ENCODE results near the gene ESR1. TPM values are rescaled to one million over a fixed set of nuclear protein-coding genes. Genes with fewer than 3 reads are reported as not detected.

ESR1 gene
- total RNA-seq, 6 donors from 2014 or later = 0.91 to 4.7 (median 2.8) TPM

DNA sequence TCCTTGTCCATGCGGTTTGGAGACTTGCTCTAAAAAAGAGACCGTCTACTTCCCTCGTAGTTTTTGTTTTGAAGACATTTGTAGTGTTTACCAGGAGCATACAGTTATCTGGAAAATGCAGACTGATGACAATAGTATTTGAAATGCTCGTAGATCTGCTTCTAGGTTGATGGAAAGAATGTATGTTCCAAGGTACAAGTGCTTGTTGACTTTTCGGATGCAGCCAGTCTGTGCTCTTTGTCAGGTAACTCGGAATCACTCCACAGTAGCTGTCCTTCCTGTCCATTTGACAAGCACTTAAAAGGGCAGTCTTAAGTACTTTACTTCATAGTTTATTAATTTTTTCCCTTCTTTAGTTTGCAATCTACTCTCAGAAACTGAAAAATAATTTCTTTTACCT is 194.8 kb downstream of the ESR1 start:
- no peak for ATAC-seq (ENCODE audit: low FRiP score in 2 of 2)
- Histone ChIP-seq H3K4me1 (no peaks in the 10 kb centered on the region), H3K36me3 (no peaks in the 10 kb centered on the region), H3K27me3 (no peaks in the 10 kb centered on the region), H3K27ac (no peak overlapping the region), H3K4me3 (no peak overlapping the region), H3K9me3 (no peaks in the 10 kb centered on the region)
- TF ChIP-seq EP300 (IDR thresholded peaks at IDR 0.05) (no peak), POLR2A (IDR thresholded peaks at IDR 0.05) (no peak), POLR2AphosphoS5 (IDR thresholded peaks at IDR 0.05) (no peak)
- TF ChIP-seq, protein P1, sequence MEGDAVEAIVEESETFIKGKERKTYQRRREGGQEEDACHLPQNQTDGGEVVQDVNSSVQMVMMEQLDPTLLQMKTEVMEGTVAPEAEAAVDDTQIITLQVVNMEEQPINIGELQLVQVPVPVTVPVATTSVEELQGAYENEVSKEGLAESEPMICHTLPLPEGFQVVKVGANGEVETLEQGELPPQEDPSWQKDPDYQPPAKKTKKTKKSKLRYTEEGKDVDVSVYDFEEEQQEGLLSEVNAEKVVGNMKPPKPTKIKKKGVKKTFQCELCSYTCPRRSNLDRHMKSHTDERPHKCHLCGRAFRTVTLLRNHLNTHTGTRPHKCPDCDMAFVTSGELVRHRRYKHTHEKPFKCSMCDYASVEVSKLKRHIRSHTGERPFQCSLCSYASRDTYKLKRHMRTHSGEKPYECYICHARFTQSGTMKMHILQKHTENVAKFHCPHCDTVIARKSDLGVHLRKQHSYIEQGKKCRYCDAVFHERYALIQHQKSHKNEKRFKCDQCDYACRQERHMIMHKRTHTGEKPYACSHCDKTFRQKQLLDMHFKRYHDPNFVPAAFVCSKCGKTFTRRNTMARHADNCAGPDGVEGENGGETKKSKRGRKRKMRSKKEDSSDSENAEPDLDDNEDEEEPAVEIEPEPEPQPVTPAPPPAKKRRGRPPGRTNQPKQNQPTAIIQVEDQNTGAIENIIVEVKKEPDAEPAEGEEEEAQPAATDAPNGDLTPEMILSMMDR (IDR thresholded peaks at IDR 0.05) = no peak
- DNase-seq = no peak
- WGBS, 2 donors = 69 to 71% methylated on average over 6 of the region's 6 CpGs

DNA sequence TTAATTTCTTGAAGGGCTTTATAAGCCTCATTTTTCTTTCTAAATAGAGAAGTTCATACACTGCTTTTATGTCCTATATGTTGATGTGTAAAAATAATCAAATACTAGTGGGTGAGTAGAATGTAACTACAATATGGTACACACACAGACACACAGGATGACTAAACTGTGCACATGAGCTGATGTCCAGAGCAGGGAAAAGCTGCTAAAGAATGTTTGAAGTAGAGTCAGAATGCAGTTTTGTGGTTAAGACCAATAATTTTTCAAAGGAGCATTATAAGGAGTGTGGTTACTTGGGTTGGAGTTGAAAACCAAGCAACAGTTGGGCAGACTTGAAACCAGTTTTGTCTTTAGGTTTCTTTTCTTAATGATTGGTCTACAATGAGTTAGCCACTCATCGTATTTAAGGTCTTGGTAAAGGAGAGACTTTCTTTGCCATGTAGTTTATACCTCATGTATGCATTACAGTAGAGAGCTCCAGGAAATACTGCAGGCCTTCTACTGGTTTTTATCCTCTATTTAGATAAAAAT is 196.6 kb downstream of the ESR1 start:
- DNase-seq (no peak), ATAC-seq (ENCODE audit: low FRiP score in 2 of 2) (no peak)
- Histone ChIP-seq H3K4me1 (no peaks in the 10 kb centered on the region), H3K27ac (no peak overlapping the region), H3K4me3 (no peak overlapping the region), H3K27me3 (no peaks in the 10 kb centered on the region), H3K9me3 (no peaks in the 10 kb centered on the region), H3K36me3 (no peaks in the 10 kb centered on the region)
- 91 to 96% methylated on average over 1 of the region's 1 CpG for WGBS, 2 donors
- TF ChIP-seq POLR2A (IDR thresholded peaks at IDR 0.05) (no peak), EP300 (IDR thresholded peaks at IDR 0.05) (no peak), POLR2AphosphoS5 (IDR thresholded peaks at IDR 0.05) (no peak)
- TF ChIP-seq, protein P1 (IDR thresholded peaks at IDR 0.05) = no peak

DNA sequence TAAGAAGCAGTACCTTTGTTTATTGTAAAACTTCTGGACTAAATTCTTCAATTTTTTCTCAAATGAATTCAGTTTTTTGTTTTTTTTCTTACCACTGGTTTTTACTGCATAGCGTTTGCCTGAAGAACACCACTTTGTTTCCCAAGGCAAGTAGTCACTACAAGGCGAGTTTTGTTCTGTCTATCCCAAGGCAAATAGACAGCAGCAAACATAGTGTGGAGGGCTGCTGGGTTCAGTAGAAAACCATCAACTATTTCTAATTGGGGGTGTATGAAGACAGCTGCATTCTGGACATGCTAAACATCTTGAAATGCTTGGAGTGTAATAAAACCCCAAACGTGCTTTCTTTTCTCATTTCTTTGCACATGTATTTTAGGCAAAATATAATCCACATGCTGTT is 197.4 kb downstream of the ESR1 start:
- Histone ChIP-seq H3K27me3 (no peaks in the 10 kb centered on the region), H3K36me3 (no peaks in the 10 kb centered on the region), H3K27ac (no peak overlapping the region), H3K9me3 (no peaks in the 10 kb centered on the region), H3K4me3 (no peak overlapping the region), H3K4me1 (no peaks in the 10 kb centered on the region)
- no peak for TF ChIP-seq POLR2A (IDR thresholded peaks at IDR 0.05)
- TF ChIP-seq, protein P1 (IDR thresholded peaks at IDR 0.05) = no peak
- no peak for TF ChIP-seq EP300 (IDR thresholded peaks at IDR 0.05)
- no peak for TF ChIP-seq POLR2AphosphoS5 (IDR thresholded peaks at IDR 0.05)
- WGBS, 2 donors = 71 to 84% methylated on average over 3 of the region's 3 CpGs
- no peak for DNase-seq
- no peak for ATAC-seq (ENCODE audit: low FRiP score in 2 of 2)

DNA sequence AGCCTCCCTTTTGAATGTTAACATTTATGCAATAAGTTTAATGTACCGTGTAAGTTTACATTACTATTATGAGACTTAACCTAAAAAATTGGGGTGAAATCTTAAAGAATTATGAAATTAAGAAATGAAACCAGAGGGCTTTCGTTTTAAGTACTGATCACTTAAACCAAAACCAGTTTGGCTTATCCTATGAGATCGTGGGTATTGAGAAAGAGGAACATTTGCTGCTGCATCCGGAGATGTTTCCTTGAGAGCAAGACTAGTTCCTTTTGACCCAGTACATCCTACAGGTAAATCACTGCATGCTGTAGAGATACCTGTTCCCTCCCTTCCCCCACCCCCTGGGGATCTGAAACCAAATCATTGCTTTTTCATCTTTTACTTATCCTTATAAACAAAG is 201.3 kb downstream of the ESR1 start:
- Histone ChIP-seq H3K4me3 (no peak overlapping the region), H3K27ac (no peak overlapping the region), H3K9me3 (no peaks in the 10 kb centered on the region), H3K36me3 (no peaks in the 10 kb centered on the region), H3K4me1 (no peaks in the 10 kb centered on the region), H3K27me3 (no peaks in the 10 kb centered on the region)
- DNase-seq (no peak), ATAC-seq (ENCODE audit: low FRiP score in 2 of 2) (no peak)
- TF ChIP-seq POLR2AphosphoS5 (IDR thresholded peaks at IDR 0.05) = no peak
- TF ChIP-seq POLR2A (IDR thresholded peaks at IDR 0.05) = no peak
- TF ChIP-seq, protein P1 (IDR thresholded peaks at IDR 0.05) = no peak
- no peak for TF ChIP-seq EP300 (IDR thresholded peaks at IDR 0.05)
- WGBS, 2 donors = 56 to 58% methylated on average over 4 of the region's 4 CpGs

DNA sequence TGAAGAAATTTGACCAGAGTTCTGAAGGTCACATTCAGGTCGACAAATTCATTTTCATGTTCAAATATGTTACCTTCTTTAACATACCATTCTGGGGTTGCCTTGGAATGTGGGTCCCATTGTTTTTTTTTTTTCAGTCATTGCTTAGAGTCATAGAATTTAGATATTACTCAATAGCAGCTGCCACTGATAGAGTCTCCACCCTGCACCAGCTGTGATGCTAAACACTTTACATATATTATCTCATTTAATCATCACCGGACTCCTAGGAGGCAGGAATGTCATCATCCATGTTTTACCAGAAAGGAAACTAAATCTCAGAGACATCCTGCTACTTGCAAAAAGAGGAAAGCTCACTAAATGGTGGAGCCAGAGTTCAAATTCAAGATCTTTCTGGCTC is 204.7 kb downstream of the ESR1 start:
- ATAC-seq (ENCODE audit: low FRiP score in 2 of 2) = no peak
- no peaks in the 10 kb centered on the region for H3K4me1 ChIP-seq
- H3K27ac ChIP-seq = no peak overlapping the region
- DNase-seq = no peak
- TF ChIP-seq POLR2A (IDR thresholded peaks at IDR 0.05) (no peak), EP300 (IDR thresholded peaks at IDR 0.05) (no peak), POLR2AphosphoS5 (IDR thresholded peaks at IDR 0.05) (no peak)
- TF ChIP-seq, protein P1 (IDR thresholded peaks at IDR 0.05) = no peak
- WGBS, 2 donors = 86 to 93% methylated on average over 2 of the region's 2 CpGs
- no peaks in the 10 kb centered on the region for H3K27me3 ChIP-seq
- no peaks in the 10 kb centered on the region for H3K9me3 ChIP-seq
- H3K4me3 ChIP-seq = no peak overlapping the region
- no peaks in the 10 kb centered on the region for H3K36me3 ChIP-seq

All from upper lobe of left lung (tissue), 6 donors.